ENCODE results near the gene OXTR. TPM values are rescaled to one million over a fixed set of nuclear protein-coding genes. Genes with fewer than 3 reads are reported as not detected.

OXTR gene
- total RNA-seq, 1 experiment from 2014 or later = 5.3 TPM

DNA sequence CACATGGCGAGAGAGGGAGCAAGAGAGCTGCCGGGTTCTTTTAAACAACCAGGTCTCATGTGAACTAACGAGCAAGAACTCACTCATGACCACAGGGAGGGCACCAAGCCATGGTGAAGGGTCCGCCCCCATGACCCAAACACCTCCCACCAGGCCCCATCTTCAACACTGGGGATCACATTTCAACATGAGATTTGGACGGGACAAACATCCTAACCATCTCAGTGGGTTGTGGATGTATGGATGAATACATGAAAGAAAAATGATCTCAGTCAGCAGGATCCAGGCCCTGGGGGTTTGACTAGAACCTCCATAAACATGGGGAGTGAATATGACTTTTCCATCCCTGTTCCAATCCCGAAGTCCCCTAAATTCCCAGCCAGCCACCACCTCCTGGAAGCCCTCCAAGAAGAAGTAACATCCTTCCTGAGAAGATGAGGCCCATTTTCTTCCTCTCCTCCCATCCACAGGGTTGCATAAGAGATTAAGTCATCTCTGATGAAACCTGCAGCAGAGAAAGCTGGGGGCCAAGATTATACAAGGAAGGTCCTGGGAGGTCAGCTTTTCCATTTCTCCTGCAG lies 26.3 kb downstream of the OXTR start:
- Histone ChIP-seq H3K4me1 (replicated peaks) (peaks cover 66% of the 10 kb centered on the region), H3K4me3 (no peak overlapping the region), H3K27me3 (replicated peaks) (no peaks in the 10 kb centered on the region), H3K9me3 (replicated peaks) (no peaks in the 10 kb centered on the region), H3K27ac (peak overlapping the region; percentile 5; the same call in 1 of the 2 replicates), H3K36me3 (no peaks in the 10 kb centered on the region)
- DNase-seq (ENCODE audit: low read depth in 1 of 2, low spot score in 2 of 2) = peak in 1 of 2 experiments; percentile 16

DNA sequence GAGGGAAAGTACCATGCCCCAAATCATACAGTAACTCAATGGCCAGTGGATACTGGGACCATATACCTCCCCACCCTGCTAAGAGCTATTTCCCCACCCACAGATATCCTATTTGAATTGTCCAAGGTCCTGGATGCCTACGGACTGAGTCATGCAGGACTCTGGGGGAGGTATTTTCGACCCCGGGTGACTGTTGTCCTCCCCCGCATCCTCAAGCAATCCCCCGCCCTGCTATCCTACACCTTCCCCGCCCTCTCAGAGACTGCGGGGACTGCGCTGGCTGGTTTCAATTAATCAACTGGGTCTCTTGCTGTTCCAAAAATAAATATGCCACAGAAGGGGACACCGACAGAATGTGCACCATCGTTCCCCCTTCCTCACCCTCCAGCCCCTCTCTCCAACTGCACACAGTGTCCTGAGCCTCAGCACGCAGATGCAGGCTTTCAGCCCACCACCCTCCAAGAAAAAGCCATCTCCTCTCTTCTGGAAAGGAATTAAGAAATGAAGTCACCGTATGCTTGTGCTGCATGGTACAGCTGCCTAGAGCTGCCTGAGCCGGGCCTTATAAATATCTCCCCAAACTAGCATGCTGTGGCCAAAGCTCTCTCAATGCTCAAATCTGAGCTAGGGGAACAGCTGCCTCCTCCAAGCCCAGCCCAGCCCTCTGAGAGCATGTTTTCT lies 27.7 kb downstream of the OXTR start:
- Histone ChIP-seq H3K4me3 (0 out of 2 replicates have a peak overlapping the region, but pooled peaks have one; percentile 12), H3K9me3 (replicated peaks) (no peaks in the 10 kb centered on the region), H3K4me1 (replicated peaks) (peaks cover 54% of the 10 kb centered on the region), H3K27me3 (replicated peaks) (no peaks in the 10 kb centered on the region), H3K36me3 (no peaks in the 10 kb centered on the region), H3K27ac (peak overlapping the region; percentile 64)
- peak; percentile 92 to 94 for DNase-seq (ENCODE audit: low read depth in 1 of 2, low spot score in 2 of 2)

- H3K4me3 ChIP-seq = no peak overlapping the region
- no peaks in the 10 kb centered on the region for H3K27me3 ChIP-seq (replicated peaks)
- peaks cover 42% of the 10 kb centered on the region for H3K4me1 ChIP-seq (replicated peaks)
- H3K9me3 ChIP-seq (replicated peaks) = no peaks in the 10 kb centered on the region
- peak overlapping the region; percentile 59 for H3K27ac ChIP-seq
- no peaks in the 10 kb centered on the region for H3K36me3 ChIP-seq
- DNase-seq (ENCODE audit: low read depth in 1 of 2, low spot score in 2 of 2) = peak; percentile 74 to 81
Observed at GRCh38 chr3:8739757-8740504, 29.5 kb downstream of the OXTR start.

DNA sequence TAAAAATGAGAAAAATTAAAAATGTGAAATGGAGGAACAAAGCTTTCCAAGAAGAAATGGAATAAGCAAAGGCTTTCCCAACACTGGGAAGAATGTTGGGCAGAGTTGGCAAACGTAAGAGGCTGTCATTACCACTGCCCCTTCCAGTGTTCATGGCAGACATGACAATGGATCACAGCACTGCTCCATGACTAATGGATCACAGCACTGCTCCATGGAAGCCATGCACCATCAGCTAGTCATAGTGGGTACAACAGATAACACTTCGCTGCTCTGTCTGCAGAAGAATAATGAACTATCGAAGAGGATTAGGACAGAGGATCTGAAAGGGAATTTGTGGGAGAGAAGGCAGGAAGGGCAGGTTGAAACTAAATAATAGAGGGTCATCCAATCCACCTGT lies 30.8 kb downstream of the OXTR start:
- H3K4me3 ChIP-seq = no peak overlapping the region
- peaks cover 40% of the 10 kb centered on the region for H3K4me1 ChIP-seq (replicated peaks)
- no peaks in the 10 kb centered on the region for H3K9me3 ChIP-seq (replicated peaks)
- H3K36me3 ChIP-seq = no peaks in the 10 kb centered on the region
- H3K27me3 ChIP-seq (replicated peaks) = no peaks in the 10 kb centered on the region
- no peak for DNase-seq (ENCODE audit: low read depth in 1 of 2, low spot score in 2 of 2)
- H3K27ac ChIP-seq = no peak overlapping the region

DNA sequence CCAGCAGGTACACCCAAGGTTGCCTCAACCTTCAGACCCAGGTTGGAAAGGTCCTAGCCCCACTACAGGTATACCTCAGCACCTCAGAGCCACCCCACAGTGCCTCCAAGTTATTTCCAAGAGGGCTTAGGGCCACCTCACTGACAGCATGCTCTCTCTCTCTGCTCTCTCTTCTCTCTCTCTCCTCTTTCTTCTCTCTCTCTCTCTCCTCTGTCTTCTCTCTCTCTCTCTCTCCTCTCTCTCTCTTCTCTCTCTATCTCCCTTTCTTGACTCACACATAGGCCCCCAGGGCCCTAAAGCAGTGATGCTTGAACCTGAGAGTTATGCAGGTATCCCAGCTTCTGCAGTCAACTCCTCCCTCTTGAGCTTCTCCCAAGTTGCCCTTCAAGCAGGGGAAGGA lies 31.6 kb downstream of the OXTR start:
- Histone ChIP-seq H3K36me3 (no peaks in the 10 kb centered on the region), H3K9me3 (replicated peaks) (no peaks in the 10 kb centered on the region)

GRCh38 chr3:8737301-8737700 lies 32.1 kb downstream of the OXTR start:
- DNase-seq (ENCODE audit: low read depth in 1 of 2, low spot score in 2 of 2) = no peak
- H3K9me3 ChIP-seq (replicated peaks) = no peaks in the 10 kb centered on the region
- no peaks in the 10 kb centered on the region for H3K27me3 ChIP-seq (replicated peaks)
- no peaks in the 10 kb centered on the region for H3K36me3 ChIP-seq
- H3K27ac ChIP-seq = no peak overlapping the region
- H3K4me3 ChIP-seq = no peak overlapping the region
- H3K4me1 ChIP-seq (replicated peaks) = peaks cover 27% of the 10 kb centered on the region

More for the DNA sequence above, 31.6 kb downstream of the OXTR start:
- no peak overlapping the region for H3K27ac ChIP-seq
- peaks cover 32% of the 10 kb centered on the region for H3K4me1 ChIP-seq (replicated peaks)
- H3K27me3 ChIP-seq (replicated peaks) = no peaks in the 10 kb centered on the region
- no peak overlapping the region for H3K4me3 ChIP-seq
- no peak for DNase-seq (ENCODE audit: low read depth in 1 of 2, low spot score in 2 of 2)

DNA sequence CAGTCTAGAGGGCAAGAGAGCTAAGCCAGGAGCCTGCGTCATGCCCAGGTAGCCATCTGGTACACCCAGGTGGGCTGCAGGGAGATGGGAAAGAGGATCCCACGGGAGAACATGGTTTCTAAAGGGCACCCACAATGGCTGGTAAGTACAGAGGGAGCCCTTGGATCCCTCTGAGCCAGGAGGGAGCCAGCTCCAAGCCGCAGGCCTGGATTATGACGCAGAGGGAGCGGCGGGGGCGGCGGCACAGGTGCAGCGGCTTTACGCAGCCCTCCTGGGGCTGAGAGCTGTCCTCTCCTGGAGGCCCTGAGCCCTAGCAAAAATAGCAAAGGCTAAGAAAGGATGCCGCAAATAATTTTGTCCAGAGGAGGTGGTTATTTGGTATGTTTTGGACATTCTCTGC lies 33.0 kb downstream of the OXTR start:
- Histone ChIP-seq H3K9me3 (replicated peaks) (no peaks in the 10 kb centered on the region), H3K36me3 (no peaks in the 10 kb centered on the region), H3K4me3 (no peak overlapping the region), H3K27ac (no peak overlapping the region), H3K4me1 (replicated peaks) (peaks cover 20% of the 10 kb centered on the region), H3K27me3 (replicated peaks) (no peaks in the 10 kb centered on the region)
- DNase-seq (ENCODE audit: low read depth in 1 of 2, low spot score in 2 of 2) = no peak

DNA sequence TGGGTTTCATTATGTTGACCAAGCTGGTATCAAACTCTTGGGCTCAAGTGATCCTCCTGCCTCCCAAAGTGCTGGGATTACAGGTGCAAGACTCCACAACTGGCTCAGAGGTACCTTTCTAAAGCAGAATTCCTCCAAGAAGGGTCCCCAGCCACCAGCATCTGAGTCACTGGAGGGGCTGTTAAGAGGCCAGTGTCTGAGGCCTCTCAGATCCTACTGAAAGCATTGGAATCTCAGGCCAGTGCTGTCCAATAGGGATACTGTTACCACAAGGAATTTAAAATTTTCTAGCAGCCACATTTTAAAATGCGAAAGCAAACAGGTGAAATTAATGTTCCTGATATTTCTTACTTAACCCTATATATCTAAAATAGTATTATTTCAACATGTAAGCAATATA lies 34.5 kb downstream of the OXTR start:
- Histone ChIP-seq H3K4me3 (no peak overlapping the region), H3K27me3 (replicated peaks) (no peaks in the 10 kb centered on the region), H3K36me3 (no peaks in the 10 kb centered on the region), H3K4me1 (replicated peaks) (peaks cover 6% of the 10 kb centered on the region), H3K9me3 (replicated peaks) (no peaks in the 10 kb centered on the region), H3K27ac (no peak overlapping the region)
- DNase-seq (ENCODE audit: low read depth in 1 of 2, low spot score in 2 of 2) = no peak

- no peak overlapping the region for H3K27ac ChIP-seq
- no peak for DNase-seq (ENCODE audit: low read depth in 1 of 2, low spot score in 2 of 2)
- peaks cover under 1% of the 10 kb centered on the region for H3K4me1 ChIP-seq (replicated peaks)
- H3K36me3 ChIP-seq = no peaks in the 10 kb centered on the region
- no peaks in the 10 kb centered on the region for H3K9me3 ChIP-seq (replicated peaks)
- H3K27me3 ChIP-seq (replicated peaks) = no peaks in the 10 kb centered on the region
- no peak overlapping the region for H3K4me3 ChIP-seq
Observed at GRCh38 chr3:8734137-8734878, 35.1 kb downstream of the OXTR start.

DNA sequence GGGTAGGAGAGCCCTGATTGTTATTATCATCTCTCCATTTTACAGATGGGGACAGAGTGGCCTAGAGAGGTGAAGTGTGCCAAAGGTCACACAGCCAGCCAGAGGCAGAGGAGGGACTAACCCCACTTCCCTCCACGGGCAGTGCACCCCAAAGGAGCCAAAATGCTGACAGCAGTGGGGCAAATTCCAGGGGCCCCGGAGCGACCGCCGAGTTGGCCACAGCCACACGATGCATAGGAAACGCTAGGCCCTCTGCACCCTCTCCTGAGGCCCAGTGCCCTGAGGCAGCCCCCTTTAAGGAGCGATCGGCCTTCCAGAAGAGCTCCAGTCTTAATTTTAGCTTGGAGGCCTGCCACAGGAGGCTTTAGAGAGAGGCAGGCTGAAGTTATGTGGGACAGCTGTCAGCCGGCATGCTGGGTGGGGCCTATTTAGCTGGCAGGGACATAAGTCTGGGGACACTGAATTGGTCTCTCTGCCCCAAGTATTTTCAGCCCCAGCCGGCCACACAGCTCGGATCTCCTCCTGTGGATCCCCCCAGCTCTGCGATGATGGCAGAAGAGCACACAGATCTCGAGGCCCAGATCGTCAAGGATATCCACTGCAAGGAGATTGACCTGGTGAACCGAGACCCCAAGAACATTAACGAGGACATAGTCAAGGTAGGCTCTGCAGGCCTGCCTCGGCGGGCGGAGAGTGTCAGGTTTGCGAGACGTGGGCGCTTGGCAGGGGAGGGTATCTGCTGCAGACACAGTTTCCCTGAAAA lies 35.9 kb downstream of the OXTR start, which contains the start of gene CAV3:
Gene CAV3 (plus strand): TSS at position 471 of the 763 bp plus-strand sequence. CDS start 75 bp downstream, at position 546.
- DNase-seq (ENCODE audit: low read depth in 1 of 2, low spot score in 2 of 2) = no peak
- H3K36me3 ChIP-seq = no peaks in the 10 kb centered on the region
- H3K27ac ChIP-seq = no peak within 1 kb of the TSS
- no peaks in the 10 kb centered on the region for H3K4me1 ChIP-seq (replicated peaks)
- no peak within 1 kb of the TSS for H3K4me3 ChIP-seq
- H3K27me3 ChIP-seq (replicated peaks) = no peaks in the 10 kb centered on the region
- H3K9me3 ChIP-seq (replicated peaks) = no peaks in the 10 kb centered on the region

DNA sequence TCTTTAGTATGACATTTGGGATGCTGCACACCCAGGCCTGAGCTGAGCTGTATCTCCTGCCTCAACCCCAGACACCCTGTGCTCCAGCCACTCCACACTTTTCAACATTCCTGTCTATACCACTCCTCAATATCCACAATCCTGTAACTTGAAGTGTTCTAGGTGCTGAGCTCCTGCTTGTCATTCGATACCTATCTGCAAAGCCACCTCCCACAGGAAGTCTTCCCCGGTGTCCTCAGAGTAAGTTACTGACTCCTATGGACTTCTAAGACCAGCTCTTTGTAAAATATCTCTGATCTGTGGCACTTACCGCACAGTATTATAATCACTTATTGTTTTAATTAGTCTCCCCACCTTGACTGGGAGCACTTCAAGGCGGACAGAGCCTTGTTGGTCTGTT lies 37.0 kb downstream of the OXTR start:
- no peaks in the 10 kb centered on the region for H3K9me3 ChIP-seq (replicated peaks)
- no peak overlapping the region for H3K4me3 ChIP-seq
- no peak overlapping the region for H3K27ac ChIP-seq
- H3K36me3 ChIP-seq = no peaks in the 10 kb centered on the region
- DNase-seq (ENCODE audit: low read depth in 1 of 2, low spot score in 2 of 2) = no peak
- no peaks in the 10 kb centered on the region for H3K27me3 ChIP-seq (replicated peaks)
- H3K4me1 ChIP-seq (replicated peaks) = no peaks in the 10 kb centered on the region

DNA sequence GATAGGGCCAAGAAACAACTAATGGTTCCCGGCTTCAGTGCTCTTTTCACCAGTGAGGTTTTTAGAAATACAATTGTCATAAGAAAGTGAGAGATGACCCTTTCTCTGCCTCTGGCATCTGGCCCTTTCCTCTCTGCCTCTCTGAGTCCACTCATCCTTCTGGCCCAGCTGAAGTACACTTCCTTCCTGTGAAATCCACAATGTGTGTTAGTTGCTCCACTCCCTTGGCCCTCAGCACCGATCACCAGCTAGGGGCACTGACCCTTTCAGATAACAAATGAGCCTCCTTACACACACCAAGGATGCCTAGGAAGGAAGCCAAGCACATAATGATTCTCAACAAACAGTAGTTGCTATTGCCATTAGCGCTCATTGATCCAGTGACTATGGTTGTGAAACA lies 38.8 kb downstream of the OXTR start:
- Histone ChIP-seq H3K36me3 (no peaks in the 10 kb centered on the region), H3K27ac (no peak overlapping the region)
- no peak for DNase-seq (ENCODE audit: low read depth in 1 of 2, low spot score in 2 of 2)

GRCh38 chr3:8729479-8729878 lies 39.9 kb downstream of the OXTR start:
- Histone ChIP-seq H3K4me1 (replicated peaks) (0 out of 2 replicates have a peak, but pooled peaks cover under 1% of the 10 kb centered on the region), H3K27me3 (replicated peaks) (no peaks in the 10 kb centered on the region), H3K36me3 (no peaks in the 10 kb centered on the region), H3K4me3 (no peak overlapping the region), H3K9me3 (replicated peaks) (0 out of 2 replicates have a peak, but pooled peaks cover 4% of the 10 kb centered on the region), H3K27ac (no peak overlapping the region)
- no peak for DNase-seq (ENCODE audit: low read depth in 1 of 2, low spot score in 2 of 2)

More for the DNA sequence above, 38.8 kb downstream of the OXTR start:
- Histone ChIP-seq H3K9me3 (replicated peaks) (0 out of 2 replicates have a peak, but pooled peaks cover 4% of the 10 kb centered on the region), H3K4me1 (replicated peaks) (no peaks in the 10 kb centered on the region), H3K27me3 (replicated peaks) (no peaks in the 10 kb centered on the region), H3K4me3 (no peak overlapping the region)

Measured in SJSA1 (cell line).